Measurements from ENCODE around the gene CFAP77. TPM values are rescaled to one million over a fixed set of nuclear protein-coding genes. Genes with fewer than 3 reads are reported as not detected.

CFAP77 gene
- total and polyA plus RNA-seq, 9 of the 15 experiments (the other 6 are each of a cell fraction or from before 2014, with no cell fraction given): not detected

DNA sequence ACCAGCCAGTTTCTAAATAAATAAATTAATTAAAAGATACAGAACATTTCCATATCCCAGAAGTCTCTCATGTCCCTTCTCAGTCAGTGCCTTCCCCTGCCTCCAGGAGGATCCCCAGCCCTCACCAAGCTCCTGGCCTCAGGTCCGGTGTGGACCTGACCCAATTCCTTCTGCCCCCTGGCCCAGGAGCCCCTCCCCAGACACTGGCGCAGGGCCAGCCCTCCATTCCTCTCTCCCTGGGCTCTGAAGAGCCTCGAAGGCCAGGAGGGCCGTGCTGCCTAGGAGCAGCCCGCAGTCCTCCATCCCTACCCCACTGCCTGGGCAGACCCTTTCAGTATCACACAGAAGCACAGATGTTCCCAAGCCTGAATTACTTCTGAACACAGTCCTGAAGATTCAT is 110.6 kb downstream of the CFAP77 start:
- H3K36me3 ChIP-seq (ENCODE audit: control insufficient read depth, insufficient read depth, low read length): no peaks in the 10 kb centered on the region
- FAIRE-seq (no peak), DNase-seq (ENCODE audit: extremely low read depth in 1 of 4, low spot score in 3 of 4) (no peak), ATAC-seq (no peak)
- H3K27me3 ChIP-seq (ENCODE audit: control insufficient read depth in 2 of 2, insufficient read depth in 2 of 2, low read length in 2 of 2): peaks cover 36 to 81% of the 10 kb centered on the region in 2 experiments
- POLR2A ChIA-PET: no interaction called here
- intact Hi-C loops (cut with micrococcal nuclease): no loop called here
- no peaks in the 10 kb centered on the region for H3K79me2 ChIP-seq (ENCODE audit: control insufficient read depth, insufficient read depth, low read length)
- 0% methylated on average over 5 of the region's 5 CpGs for WGBS (ENCODE audit: insufficient coverage, low coverage, missing lambda C conversion rate)
- CTCF ChIA-PET (ENCODE audit: low intra/inter-chr PET ratio): no interaction called here
- no peak overlapping the region for H3K4me2 ChIP-seq (ENCODE audit: insufficient read depth, low read length)
- H3K4me1 ChIP-seq (replicated peaks in 1 of 2; ENCODE audit: control insufficient read depth in 2 of 2, insufficient read depth in 2 of 2, low read length in 2 of 2): 0 out of 5 replicates have a peak, but pooled peaks cover 0 to 3% of the 10 kb centered on the region in 2 experiments
- no peak overlapping the region for H3K27ac ChIP-seq (ENCODE audit: extremely low read depth, low read depth, low read length)
- no TSS peak for BruUV-seq (replicated peaks)
- H3K4me3 ChIP-seq: no peak overlapping the region
- H3K9me1 ChIP-seq (ENCODE audit: control insufficient read depth, insufficient read depth, low read length): no peaks in the 10 kb centered on the region
- H2AFZ ChIP-seq (ENCODE audit: low read depth, low read length): no peak overlapping the region
- H3K9ac ChIP-seq (ENCODE audit: insufficient read depth in 1 of 2, low read depth in 2 of 2, low read length in 2 of 2): no peak overlapping the region
- H4K20me1 ChIP-seq (replicated peaks; ENCODE audit: control insufficient read depth, insufficient read depth, low read length): peaks cover 8% of the 10 kb centered on the region; the same call in 1 of the 2 replicates
- no peaks in the 10 kb centered on the region for H3K9me3 ChIP-seq (replicated peaks; ENCODE audit: control insufficient read depth, insufficient read depth, low read depth, low read length)
- in situ Hi-C loops (cut with MboI): no loop called here
- 0 out of 2 replicates have a peak, but pooled peaks have one; percentile 20 for TF ChIP-seq NFIC (IDR thresholded peaks at IDR 0.05)
- TF ChIP-seq GABPB1 (CRISPR knock-in tag; IDR thresholded peaks at IDR 0.05): no peak

GRCh38 chr9:132525308-132526023 is 115.5 kb downstream of the CFAP77 start:
- intact Hi-C loops (cut with micrococcal nuclease) (no loop called here), in situ Hi-C loops (cut with MboI) (no loop called here)
- Histone ChIP-seq H4K20me1 (replicated peaks; ENCODE audit: control insufficient read depth, insufficient read depth, low read length) (no peaks in the 10 kb centered on the region), H3K9me1 (ENCODE audit: control insufficient read depth, insufficient read depth, low read length) (no peaks in the 10 kb centered on the region), H3K27ac (ENCODE audit: extremely low read depth, low read depth, low read length) (no peak overlapping the region), H2AFZ (ENCODE audit: low read depth, low read length) (no peak overlapping the region), H3K27me3 (ENCODE audit: control insufficient read depth in 2 of 2, insufficient read depth in 2 of 2, low read length in 2 of 2) (peaks cover 21 to 51% of the 10 kb centered on the region in 2 experiments; a peak in 4 of 5 replicates), H3K4me3 (no peak overlapping the region), H3K36me3 (ENCODE audit: control insufficient read depth, insufficient read depth, low read length) (no peaks in the 10 kb centered on the region), H3K9me3 (replicated peaks; ENCODE audit: control insufficient read depth, insufficient read depth, low read depth, low read length) (no peaks in the 10 kb centered on the region), H3K9ac (ENCODE audit: insufficient read depth in 1 of 2, low read depth in 2 of 2, low read length in 2 of 2) (no peak overlapping the region), H3K79me2 (ENCODE audit: control insufficient read depth, insufficient read depth, low read length) (no peaks in the 10 kb centered on the region), H3K4me1 (replicated peaks in 1 of 2; ENCODE audit: control insufficient read depth in 2 of 2, insufficient read depth in 2 of 2, low read length in 2 of 2) (no peaks in the 10 kb centered on the region), H3K4me2 (ENCODE audit: insufficient read depth, low read length) (no peak overlapping the region)
- FAIRE-seq (no peak), ATAC-seq (no peak), DNase-seq (ENCODE audit: extremely low read depth in 1 of 4, low spot score in 3 of 4) (no peak)
- no TSS peak for BruUV-seq (replicated peaks)
- ChIA-PET CTCF (ENCODE audit: low intra/inter-chr PET ratio) (no interaction called here), POLR2A (interaction anchor here (1.0 kb wide), 1 partner anchor 12 kb away, joined by 3 read pairs; no protein-coding TSS in a partner anchor)
- 0% methylated on average over 5 of the region's 5 CpGs for WGBS (ENCODE audit: insufficient coverage, low coverage, missing lambda C conversion rate)
- TF ChIP-seq PHF20 (IDR thresholded peaks at IDR 0.05; ENCODE audit: partially characterized antibody) (no peak), THRAP3 (IDR thresholded peaks at IDR 0.05; ENCODE audit: borderline replicate concordance) (no peak), HDAC8 (tag; IDR thresholded peaks at IDR 0.05) (no peak), ZNF232 (CRISPR knock-in tag; IDR thresholded peaks at IDR 0.05) (no peak), NR2F6 (CRISPR knock-in tag; IDR thresholded peaks at IDR 0.05) (no peak), ZNF668 (CRISPR knock-in tag; IDR thresholded peaks at IDR 0.05) (no peak), POU5F1 (IDR thresholded peaks at IDR 0.05; ENCODE audit: borderline replicate concordance, low read depth, low read length, partially characterized antibody) (no peak), MECOM (CRISPR knock-in tag; IDR thresholded peaks at IDR 0.05) (no peak), CEBPG (CRISPR knock-in tag; IDR thresholded peaks at IDR 0.05) (no peak), CEBPG (tag; conservative IDR thresholded peaks at IDR 0.05 in 1 of 2, IDR thresholded peaks at IDR 0.05 in 1 of 2) (no peak), YY1 (IDR thresholded peaks at IDR 0.05; ENCODE audit: borderline replicate concordance in 1 of 3, control insufficient read depth in 1 of 3, extremely low read depth in 1 of 3, insufficient read depth in 3 of 3, insufficient read length in 1 of 3, insufficient replicate concordance in 2 of 3, low read depth in 1 of 3, low read length in 2 of 3) (no peak)
- TF ChIP-seq, protein P1, sequence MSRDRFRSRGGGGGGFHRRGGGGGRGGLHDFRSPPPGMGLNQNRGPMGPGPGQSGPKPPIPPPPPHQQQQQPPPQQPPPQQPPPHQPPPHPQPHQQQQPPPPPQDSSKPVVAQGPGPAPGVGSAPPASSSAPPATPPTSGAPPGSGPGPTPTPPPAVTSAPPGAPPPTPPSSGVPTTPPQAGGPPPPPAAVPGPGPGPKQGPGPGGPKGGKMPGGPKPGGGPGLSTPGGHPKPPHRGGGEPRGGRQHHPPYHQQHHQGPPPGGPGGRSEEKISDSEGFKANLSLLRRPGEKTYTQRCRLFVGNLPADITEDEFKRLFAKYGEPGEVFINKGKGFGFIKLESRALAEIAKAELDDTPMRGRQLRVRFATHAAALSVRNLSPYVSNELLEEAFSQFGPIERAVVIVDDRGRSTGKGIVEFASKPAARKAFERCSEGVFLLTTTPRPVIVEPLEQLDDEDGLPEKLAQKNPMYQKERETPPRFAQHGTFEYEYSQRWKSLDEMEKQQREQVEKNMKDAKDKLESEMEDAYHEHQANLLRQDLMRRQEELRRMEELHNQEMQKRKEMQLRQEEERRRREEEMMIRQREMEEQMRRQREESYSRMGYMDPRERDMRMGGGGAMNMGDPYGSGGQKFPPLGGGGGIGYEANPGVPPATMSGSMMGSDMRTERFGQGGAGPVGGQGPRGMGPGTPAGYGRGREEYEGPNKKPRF (IDR thresholded peaks at IDR 0.05; ENCODE audit: low read depth, low read length): no peak

Data from K562 (cell line).